Stimulated activated naive B cell treated with anti-CD40 and anti-IgM and Interleukin-4, amounts not matched to agents 10 μg/mL and 1 μg/mL and 100 μg/mL, for 72 hours (primary cell): ENCODE data around the gene DHX57.

Source experiments
- ATAC-seq, 2 donors: fragments of 150-1000 bp; cut with Tn5 transposase; replicated peaks; 2 replicates each; pipeline ENCODE4 v1.10.0; 2021; ENCODE audit warnings: moderate library complexity in 1 of 2
- DNase-seq: peaks from one replicate; pipeline ENCODE4 v3.0.0; 2021
- H3K27ac Mint-ChIP-seq: one replicate; pipeline ENCODE4 v1.8.0; 2022; ENCODE audit warnings: mild to moderate bottlenecking, mixed read lengths
- H3K27me3 Mint-ChIP-seq, 2 donors: one replicate each; pipeline ENCODE4 v1.8.0; 2022; ENCODE audit warnings: mixed read lengths in 2 of 2
- H3K36me3 Mint-ChIP-seq, 2 donors: one replicate each; pipeline ENCODE4 v1.8.0; 2022; ENCODE audit warnings: mixed read lengths in 2 of 2, mild to moderate bottlenecking in 1 of 2
- H3K4me1 Mint-ChIP-seq, 2 donors: one replicate each; pipeline ENCODE4 v1.8.0; 2022; ENCODE audit warnings: mixed read lengths in 2 of 2, mild to moderate bottlenecking in 1 of 2
- H3K4me3 Mint-ChIP-seq, 2 donors: one replicate each; pipeline ENCODE4 v1.8.0; 2022; ENCODE audit warnings: mild to moderate bottlenecking in 2 of 2, mixed read lengths in 2 of 2, moderate library complexity in 1 of 2
- H3K9me3 Mint-ChIP-seq, 2 donors: one replicate each; pipeline ENCODE4 v1.8.0; 2022; ENCODE audit warnings: mixed read lengths in 2 of 2, mild to moderate bottlenecking in 1 of 2

Gene DHX57

DNA sequence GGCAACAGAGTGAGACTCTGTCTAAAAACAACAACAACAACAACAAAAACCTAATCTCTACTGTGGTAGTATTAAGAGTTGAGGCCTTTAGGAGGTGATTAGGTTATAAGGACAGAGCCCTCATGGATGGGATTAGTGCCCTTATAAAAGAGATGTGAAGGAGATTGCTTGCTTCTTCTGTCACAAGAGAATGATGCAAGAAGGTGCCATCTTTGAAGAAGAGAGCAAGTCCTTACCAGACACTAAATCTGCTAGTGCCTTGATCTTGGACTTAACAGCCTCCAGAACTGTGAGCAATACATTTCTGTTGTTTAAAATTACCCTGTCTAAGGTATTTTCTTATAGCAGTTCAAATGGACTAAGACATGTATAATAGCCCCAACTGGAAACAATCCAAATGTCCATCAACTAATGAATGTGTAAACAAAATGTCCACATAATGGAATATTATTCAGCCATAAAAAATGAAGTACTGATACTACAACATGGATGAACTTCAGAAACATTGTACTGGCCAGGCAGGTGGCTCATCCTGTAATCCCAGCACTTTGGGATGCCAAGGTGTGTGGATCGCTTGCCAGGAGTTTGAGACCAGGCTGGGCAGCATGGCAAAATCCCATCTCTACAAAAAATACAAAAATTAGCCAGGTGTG lies 12.3 kb upstream of the DHX57 start:
- no peaks in the 10 kb centered on the region for H3K27me3 Mint-ChIP-seq
- no peaks in the 10 kb centered on the region for H3K36me3 Mint-ChIP-seq
- no peaks in the 10 kb centered on the region for H3K9me3 Mint-ChIP-seq
- DNase-seq = no peak
- no peak overlapping the region for H3K27ac Mint-ChIP-seq
- no peak for ATAC-seq
- H3K4me3 Mint-ChIP-seq = no peak overlapping the region
- peaks cover 5 to 14% of the 10 kb centered on the region in 2 donors for H3K4me1 Mint-ChIP-seq

DNA sequence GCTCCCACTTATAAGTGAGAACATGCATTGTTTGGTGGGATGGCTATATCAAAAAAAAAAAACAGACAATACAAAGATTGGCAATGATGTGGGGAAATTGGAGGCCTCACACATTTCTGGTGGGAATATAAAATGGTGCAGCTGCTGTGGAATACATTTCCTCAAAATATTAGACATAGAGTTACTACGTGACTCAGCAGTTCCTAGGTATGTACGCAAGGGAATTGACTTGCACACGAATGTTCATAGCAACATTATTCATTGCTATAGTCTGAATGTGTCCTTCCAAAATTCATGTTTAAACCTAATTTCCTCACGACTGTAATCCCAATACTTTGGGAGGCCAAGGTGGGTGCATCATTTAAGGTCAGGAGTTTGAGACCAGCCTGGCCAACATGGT lies 11.6 kb upstream of the DHX57 start:
- H3K9me3 Mint-ChIP-seq = no peaks in the 10 kb centered on the region
- ATAC-seq (no peak), DNase-seq (no peak)
- no peak overlapping the region for H3K27ac Mint-ChIP-seq
- peaks cover 3 to 7% of the 10 kb centered on the region in 2 donors for H3K4me1 Mint-ChIP-seq
- H3K36me3 Mint-ChIP-seq = no peaks in the 10 kb centered on the region
- H3K4me3 Mint-ChIP-seq = no peak overlapping the region
- no peaks in the 10 kb centered on the region for H3K27me3 Mint-ChIP-seq

DNA sequence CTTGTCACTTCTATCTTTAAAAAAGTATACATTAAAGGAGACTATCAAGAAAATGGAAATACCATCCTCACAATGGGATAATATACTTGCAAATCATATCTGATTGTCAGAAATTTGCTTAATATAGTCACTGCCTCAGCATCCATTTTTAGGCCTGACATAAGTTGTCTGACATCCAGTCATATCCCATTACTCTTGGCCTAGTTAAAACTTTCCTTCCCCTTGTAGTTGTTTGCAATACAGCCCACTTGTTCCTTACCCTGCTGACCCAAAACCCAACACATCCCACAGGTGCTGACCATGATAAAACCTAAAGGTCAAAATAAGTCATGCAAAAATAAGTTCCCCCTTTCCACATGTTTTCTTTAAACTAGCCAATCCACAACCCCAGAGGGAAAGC lies 10.3 kb upstream of the DHX57 start:
- Mint-ChIP-seq H3K4me3 (no peak overlapping the region), H3K4me1 (peaks cover 3 to 7% of the 10 kb centered on the region in 2 donors), H3K27ac (no peak overlapping the region), H3K27me3 (no peaks in the 10 kb centered on the region), H3K36me3 (no peaks in the 10 kb centered on the region), H3K9me3 (no peaks in the 10 kb centered on the region)
- DNase-seq (no peak), ATAC-seq (no peak)

GRCh38 chr2:38876407-38876806 lies 673 bp upstream of the DHX57 start:
- Mint-ChIP-seq H3K27me3 (no peaks in the 10 kb centered on the region), H3K36me3 (peaks cover 19 to 25% of the 10 kb centered on the region in 2 donors), H3K4me1 (peaks cover 15 to 20% of the 10 kb centered on the region in 2 donors), H3K4me3 (peak overlapping the region; percentile 95 to 97), H3K27ac (peak overlapping the region; percentile 98), H3K9me3 (peaks cover 0 to under 1% of the 10 kb centered on the region in 2 donors)
- ATAC-seq (no peak), DNase-seq (no peak)

DNA sequence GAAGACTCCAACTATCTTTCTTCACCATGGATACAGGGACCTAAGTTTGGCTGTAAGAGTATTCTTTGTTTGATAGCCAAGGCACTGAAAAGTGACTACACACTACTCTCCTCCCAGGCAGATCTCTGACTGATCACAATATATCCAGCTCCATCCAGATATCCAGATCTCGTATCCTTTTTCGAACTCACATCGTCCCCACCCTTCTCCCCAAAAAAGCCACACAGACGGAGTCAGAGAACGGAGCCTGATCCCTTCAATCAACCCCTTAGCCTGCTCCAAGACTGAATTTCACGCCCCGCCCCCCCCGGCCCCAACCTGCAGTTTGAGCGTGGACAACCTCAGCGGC lies 533 bp downstream of the DHX57 start:
- DNase-seq = no peak

DNA sequence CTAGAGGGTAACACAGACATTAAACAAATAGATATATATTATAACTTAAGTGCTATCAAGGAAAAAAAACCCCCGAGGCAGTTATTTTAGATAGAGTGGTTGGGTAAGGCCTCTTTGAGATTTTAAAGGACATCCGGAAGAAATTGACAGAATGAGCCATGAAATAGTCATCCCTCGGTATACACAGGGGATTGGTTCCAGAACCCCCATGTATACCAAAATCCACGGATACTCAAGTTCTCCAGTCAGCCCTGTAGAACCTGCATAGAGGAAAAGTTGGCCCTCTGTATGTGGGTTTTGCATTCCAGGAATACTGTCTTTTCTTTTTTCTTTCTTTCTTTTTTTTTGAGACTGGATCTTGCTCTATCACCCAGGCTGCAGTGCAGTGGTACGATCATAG lies 2.0 kb downstream of the DHX57 start:
- H3K27me3 Mint-ChIP-seq = no peaks in the 10 kb centered on the region
- peaks cover 17 to 20% of the 10 kb centered on the region in 2 donors for H3K4me1 Mint-ChIP-seq
- H3K36me3 Mint-ChIP-seq = peaks cover 27 to 41% of the 10 kb centered on the region in 2 donors
- DNase-seq = no peak
- H3K9me3 Mint-ChIP-seq = peaks cover 7 to 9% of the 10 kb centered on the region in 2 donors
- H3K27ac Mint-ChIP-seq = no peak overlapping the region
- H3K4me3 Mint-ChIP-seq = no peak overlapping the region
- no peak for ATAC-seq

More for the DNA sequence above, 533 bp downstream of the DHX57 start:
- Mint-ChIP-seq H3K9me3 (peaks cover 1 to 3% of the 10 kb centered on the region in 2 donors), H3K4me3 (peak overlapping the region; percentile 95 to 97), H3K27ac (peak overlapping the region; percentile 98), H3K4me1 (peaks cover 15 to 20% of the 10 kb centered on the region in 2 donors), H3K36me3 (peaks cover 22 to 29% of the 10 kb centered on the region in 2 donors), H3K27me3 (no peaks in the 10 kb centered on the region)
- ATAC-seq = peak; percentile 6 to 10

GRCh38 chr2:38871432-38871831 lies 4.3 kb downstream of the DHX57 start:
- ATAC-seq (no peak), DNase-seq (no peak)
- Mint-ChIP-seq H3K27me3 (no peaks in the 10 kb centered on the region), H3K9me3 (peaks cover 7 to 9% of the 10 kb centered on the region in 2 donors), H3K4me3 (no peak overlapping the region), H3K27ac (no peak overlapping the region), H3K4me1 (peaks cover 15 to 17% of the 10 kb centered on the region in 2 donors), H3K36me3 (peaks cover 32 to 54% of the 10 kb centered on the region in 2 donors)

DNA sequence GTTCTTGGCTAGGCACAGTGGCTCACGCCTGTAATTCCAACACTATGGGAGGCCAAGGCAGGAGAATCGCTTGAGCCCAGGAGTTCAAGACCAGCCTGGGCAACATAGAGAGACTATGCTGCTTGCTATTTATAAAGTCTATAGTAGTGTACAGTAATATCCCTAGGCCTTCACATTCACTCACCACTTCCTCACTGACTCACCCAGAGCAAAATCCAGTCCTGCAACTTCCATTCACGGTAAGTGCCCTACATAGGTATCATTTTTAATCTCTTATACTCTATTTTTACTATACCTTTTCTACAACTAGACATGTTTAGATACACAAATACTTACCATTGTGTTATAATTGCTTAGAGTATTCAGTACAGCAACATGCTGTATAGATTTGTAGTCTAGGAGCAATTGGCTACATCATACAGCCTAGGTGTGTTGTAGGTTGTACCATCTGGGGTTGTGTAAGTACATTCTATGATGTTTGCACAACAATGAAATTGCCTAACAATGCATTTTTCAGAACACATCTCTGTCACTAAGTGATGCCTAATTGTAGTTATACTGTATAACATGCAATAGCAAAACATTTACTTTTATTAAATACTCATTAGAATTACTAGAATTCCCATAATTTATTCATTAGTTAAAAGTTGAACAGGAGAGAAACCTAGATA lies 8.8 kb downstream of the DHX57 start:
- ATAC-seq (no peak), DNase-seq (no peak)
- Mint-ChIP-seq H3K36me3 (peaks cover 35 to 62% of the 10 kb centered on the region in 2 donors), H3K27me3 (no peaks in the 10 kb centered on the region), H3K27ac (no peak overlapping the region), H3K4me1 (peaks cover 0 to 8% of the 10 kb centered on the region in 2 donors), H3K4me3 (no peak overlapping the region), H3K9me3 (peaks cover 9 to 10% of the 10 kb centered on the region in 2 donors)

- DNase-seq (no peak), ATAC-seq (no peak)
- no peaks in the 10 kb centered on the region for H3K27me3 Mint-ChIP-seq
- H3K4me1 Mint-ChIP-seq = peaks cover 0 to 6% of the 10 kb centered on the region in 2 donors
- H3K4me3 Mint-ChIP-seq = no peak overlapping the region
- H3K9me3 Mint-ChIP-seq = peaks cover 0 to 3% of the 10 kb centered on the region in 2 donors
- no peak overlapping the region for H3K27ac Mint-ChIP-seq
- peaks cover 33 to 66% of the 10 kb centered on the region in 2 donors for H3K36me3 Mint-ChIP-seq
Observed at GRCh38 chr2:38863061-38863695, 12.6 kb downstream of the DHX57 start.

- DNase-seq (no peak), ATAC-seq (no peak)
- peaks cover 33 to 61% of the 10 kb centered on the region in 2 donors for H3K36me3 Mint-ChIP-seq
- no peak overlapping the region for H3K4me3 Mint-ChIP-seq
- no peaks in the 10 kb centered on the region for H3K27me3 Mint-ChIP-seq
- peaks cover 0 to 3% of the 10 kb centered on the region in 2 donors for H3K9me3 Mint-ChIP-seq
- H3K27ac Mint-ChIP-seq = no peak overlapping the region
- H3K4me1 Mint-ChIP-seq = peaks cover 0 to 6% of the 10 kb centered on the region in 2 donors
Observed at GRCh38 chr2:38862476-38862875, 13.3 kb downstream of the DHX57 start.

DNA sequence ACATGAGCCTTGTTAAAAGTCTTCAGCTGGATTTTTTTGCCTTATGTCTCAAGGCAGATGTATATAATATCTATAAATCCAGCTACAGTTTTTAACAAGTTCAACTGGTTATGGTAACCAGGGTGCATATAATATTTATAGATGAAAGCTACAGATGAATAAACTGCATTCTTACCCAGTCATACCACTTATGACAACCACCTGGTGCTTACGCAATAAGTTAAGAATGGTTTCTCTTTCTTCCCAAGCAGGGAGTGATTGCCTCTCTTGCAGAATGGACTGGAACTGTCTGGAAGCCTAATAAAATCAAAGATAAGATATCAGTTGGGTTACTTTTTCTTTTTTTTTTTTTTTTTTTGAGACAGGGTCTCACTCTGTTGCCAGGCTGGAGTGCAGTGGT lies 19.6 kb downstream of the DHX57 start:
- Mint-ChIP-seq H3K36me3 (peaks cover 28 to 45% of the 10 kb centered on the region in 2 donors), H3K4me1 (peaks cover 0 to 2% of the 10 kb centered on the region in 2 donors)

GRCh38 chr2:38850045-38850444 lies 25.7 kb downstream of the DHX57 start:
- Mint-ChIP-seq H3K4me1 (peaks cover 7 to 14% of the 10 kb centered on the region in 2 donors), H3K27ac (peak overlapping the region; percentile 59), H3K9me3 (no peaks in the 10 kb centered on the region), H3K4me3 (no peak overlapping the region), H3K27me3 (no peaks in the 10 kb centered on the region), H3K36me3 (peaks cover 36 to 60% of the 10 kb centered on the region in 2 donors)
- ATAC-seq (peak; percentile 84 to 91), DNase-seq (no peak)

More for the DNA sequence above, 19.6 kb downstream of the DHX57 start:
- DNase-seq (no peak), ATAC-seq (no peak)
- Mint-ChIP-seq H3K27me3 (no peaks in the 10 kb centered on the region), H3K27ac (no peak overlapping the region), H3K4me3 (no peak overlapping the region), H3K9me3 (no peaks in the 10 kb centered on the region)

DNA sequence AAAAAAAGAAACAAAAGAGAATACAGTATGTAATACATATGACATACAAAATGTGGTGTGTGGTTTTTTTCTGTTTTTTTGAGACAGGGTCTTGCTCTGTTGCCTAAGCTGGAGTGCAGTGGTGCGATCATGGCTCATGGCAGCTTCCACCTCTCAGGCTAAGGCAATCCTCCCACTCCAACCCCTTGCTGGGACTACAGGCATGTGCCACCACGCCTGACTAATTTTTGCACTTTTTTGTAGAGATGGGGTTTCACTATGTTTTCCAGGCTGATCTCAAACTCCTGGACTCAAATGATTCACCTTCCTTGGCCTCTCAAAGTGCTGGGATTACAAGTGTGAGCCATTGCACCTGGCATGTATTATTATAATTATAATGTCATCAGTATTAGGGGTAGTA lies 38.9 kb downstream of the DHX57 start:
- no peaks in the 10 kb centered on the region for H3K27me3 Mint-ChIP-seq
- H3K4me3 Mint-ChIP-seq = no peak overlapping the region
- DNase-seq (peak; percentile 9), ATAC-seq (peak; percentile 19 to 39)
- no peak overlapping the region for H3K27ac Mint-ChIP-seq
- H3K36me3 Mint-ChIP-seq = peaks cover 22 to 35% of the 10 kb centered on the region in 2 donors
- H3K4me1 Mint-ChIP-seq = peaks cover 14 to 44% of the 10 kb centered on the region in 2 donors
- no peaks in the 10 kb centered on the region for H3K9me3 Mint-ChIP-seq

DNA sequence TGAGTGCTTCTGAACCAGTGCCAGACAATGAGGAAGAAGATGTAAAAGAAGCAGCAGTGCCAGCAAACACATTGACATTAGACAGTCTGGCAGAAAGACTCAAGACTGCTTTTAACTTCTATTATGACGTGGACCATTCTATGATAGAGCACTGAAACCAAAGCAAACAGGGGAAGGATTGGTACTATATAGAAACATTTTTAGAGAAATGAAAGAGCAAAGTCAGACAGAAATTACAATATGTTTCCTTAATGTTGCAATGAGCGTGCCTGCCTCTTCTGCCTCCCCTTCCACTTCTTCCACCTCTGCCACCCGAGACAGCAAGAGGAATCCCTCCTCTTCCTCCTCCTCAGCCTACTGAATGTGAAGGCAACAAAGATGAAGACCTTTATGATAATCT lies 39.7 kb downstream of the DHX57 start:
- Mint-ChIP-seq H3K4me3 (peak overlapping the region in 1 of 2 donors; percentile 48), H3K27ac (peak overlapping the region; percentile 76), H3K9me3 (no peaks in the 10 kb centered on the region), H3K27me3 (no peaks in the 10 kb centered on the region), H3K4me1 (peaks cover 14 to 44% of the 10 kb centered on the region in 2 donors), H3K36me3 (peaks cover 19 to 27% of the 10 kb centered on the region in 2 donors)
- DNase-seq (peak; percentile 26), ATAC-seq (peak; percentile 97 to 98)
